Parathyroid adenoma (tissue), 2 donors: ENCODE results near the gene FAM171A2.
"Not testable (repeated sequence)": the region's sequence is repeated elsewhere in the genome, so short reads cannot be mapped to it uniquely, and the experiment has no call there.

Experiments
- H2AFZ ChIP-seq: fragments of 300-600 bp; sonication (generic); one replicate; pipeline ENCODE4 v1.7.0; 2017; ENCODE audit warnings: antibody characterized with exemption, mild to moderate bottlenecking
- H3K27ac ChIP-seq: fragments of 300-600 bp; sonication (generic); one replicate; pipeline ENCODE4 v1.7.0; 2017
- H3K27me3 ChIP-seq: fragments of 300-600 bp; sonication (generic); one replicate; pipeline ENCODE4 v1.7.0; 2017; ENCODE audit warnings: low read length; ENCODE audit not compliant: control insufficient read depth, insufficient read depth
- H3K36me3 ChIP-seq: fragments of 300-600 bp; sonication (generic); one replicate; pipeline ENCODE4 v1.7.0; 2017; ENCODE audit warnings: low read length; ENCODE audit not compliant: control insufficient read depth, insufficient read depth
- H3K4me1 ChIP-seq: fragments of 300-600 bp; sonication (generic); one replicate; pipeline ENCODE4 v1.7.0; 2017; ENCODE audit warnings: control low read depth
- H3K4me2 ChIP-seq: fragments of 300-600 bp; sonication (generic); one replicate; pipeline ENCODE4 v1.7.0; 2017; ENCODE audit warnings: low read length
- H3K4me3 ChIP-seq: fragments of 300-600 bp; sonication (generic); one replicate; pipeline ENCODE4 v1.7.0; 2017; ENCODE audit warnings: low read depth, low read length
- H3K79me2 ChIP-seq: fragments of 300-600 bp; sonication (generic); one replicate; pipeline ENCODE4 v1.7.0; 2017; ENCODE audit warnings: control low read depth
- H3K9ac ChIP-seq: fragments of 300-600 bp; sonication (generic); one replicate; pipeline ENCODE4 v1.7.0; 2017; ENCODE audit warnings: mild to moderate bottlenecking
- H3K9me3 ChIP-seq: fragments of 300-600 bp; sonication (generic); one replicate; pipeline ENCODE4 v1.7.0; 2017; ENCODE audit warnings: low read length; ENCODE audit not compliant: control insufficient read depth
- CTCF ChIP-seq: fragments of 300-600 bp; sonication (generic); IDR thresholded peaks from one replicate; pipeline ENCODE4 v1.7.0; 2017; ENCODE audit warnings: antibody characterized with exemption, mild to moderate bottlenecking
- donor health status: primary hyperparathyroidism.

FAM171A2 gene

GRCh38 chr17:44344939-44345453 is 18.7 kb downstream of the FAM171A2 start, which contains the start of gene GRN:
Gene GRN (plus strand): TSS chr17:44345302. CDS start chr17:44349165, 3,863 bp downstream.
- peak within 1 kb of the TSS; percentile 98 for H2AFZ ChIP-seq
- peak within 1 kb of the TSS; percentile 93 for H3K4me2 ChIP-seq
- peaks cover 2% of the 10 kb centered on the region for H3K79me2 ChIP-seq
- H3K9me3 ChIP-seq = no peaks in the 10 kb centered on the region
- H3K36me3 ChIP-seq = no peaks in the 10 kb centered on the region
- no peak for TF ChIP-seq CTCF
- H3K4me1 ChIP-seq = peaks cover 2% of the 10 kb centered on the region
- peak within 1 kb of the TSS; percentile 73 for H3K27ac ChIP-seq
- H3K4me3 ChIP-seq = peak within 1 kb of the TSS; percentile 80
- no peaks in the 10 kb centered on the region for H3K27me3 ChIP-seq
- peak within 1 kb of the TSS; percentile 8 for H3K9ac ChIP-seq

- Histone ChIP-seq H3K4me1 (peaks cover 2% of the 10 kb centered on the region), H3K36me3 (no peaks in the 10 kb centered on the region), H2AFZ (no peak overlapping the region), H3K27me3 (no peaks in the 10 kb centered on the region), H3K9me3 (no peaks in the 10 kb centered on the region), H3K4me2 (no peak overlapping the region), H3K9ac (no peak overlapping the region), H3K79me2 (peaks cover 2% of the 10 kb centered on the region), H3K27ac (no peak overlapping the region), H3K4me3 (no peak overlapping the region)
- no peak for TF ChIP-seq CTCF
Observed at GRCh38 chr17:44343510-44344209, 20.0 kb downstream of the FAM171A2 start.

- not testable (repeated sequence) for H3K27me3 ChIP-seq, H3K9ac ChIP-seq, H3K4me1 ChIP-seq, H3K36me3 ChIP-seq, H3K4me3 ChIP-seq, H3K9me3 ChIP-seq, H3K4me2 ChIP-seq, H3K79me2 ChIP-seq, H2AFZ ChIP-seq, H3K27ac ChIP-seq
Observed at GRCh38 chr17:44340553-44340952, 23.1 kb downstream of the FAM171A2 start.

- Histone ChIP-seq H3K9ac (no peak overlapping the region), H3K27me3 (no peaks in the 10 kb centered on the region), H3K4me3 (no peak overlapping the region), H3K27ac (no peak overlapping the region), H3K36me3 (no peaks in the 10 kb centered on the region), H3K9me3 (no peaks in the 10 kb centered on the region), H3K4me2 (no peak overlapping the region), H3K79me2 (no peaks in the 10 kb centered on the region), H2AFZ (no peak overlapping the region), H3K4me1 (no peaks in the 10 kb centered on the region)
- TF ChIP-seq CTCF = no peak
Observed at GRCh38 chr17:44338702-44339101, 25.0 kb downstream of the FAM171A2 start.

- H3K9me3 ChIP-seq = no peaks in the 10 kb centered on the region
- no peak for TF ChIP-seq CTCF
- no peaks in the 10 kb centered on the region for H3K27me3 ChIP-seq
- no peak overlapping the region for H3K9ac ChIP-seq
- H3K79me2 ChIP-seq = no peaks in the 10 kb centered on the region
- peaks cover 2% of the 10 kb centered on the region for H3K4me1 ChIP-seq
- H3K4me2 ChIP-seq = no peak overlapping the region
- no peak overlapping the region for H3K4me3 ChIP-seq
- no peak overlapping the region for H2AFZ ChIP-seq
- H3K27ac ChIP-seq = no peak overlapping the region
- H3K36me3 ChIP-seq = no peaks in the 10 kb centered on the region
Observed at GRCh38 chr17:44335968-44336367, 27.7 kb downstream of the FAM171A2 start.
